DMS53 treated with DMSO at 0.1 percent for 48 hours (cell line): ENCODE data around the gene UBC.

Experiments used
- DNase-seq: peaks from one replicate; lab custom pipeline; 2025; ENCODE audit not compliant: unreplicated experiment; lab: John Stamatoyannopoulos, UW

Gene UBC

GRCh38 chr12:124914392-124915238, at the start of gene UBC:
Gene UBC (minus strand): TSS chr12:124914650. CDS start chr12:124913771, 879 bp downstream.
- no peak for DNase-seq

- DNase-seq = no peak
These were observed 48.8 kb upstream of the UBC start for GRCh38 chr12:124963211-124963610.

- DNase-seq = no peak
These were observed 46.6 kb upstream of the UBC start for GRCh38 chr12:124961055-124961454.

- DNase-seq = no peak
These were observed 42.1 kb upstream of the UBC start for GRCh38 chr12:124956571-124956970.

- DNase-seq = no peak
These were observed 40.3 kb upstream of the UBC start for GRCh38 chr12:124954771-124955170.

- DNase-seq = no peak
These were observed 39.4 kb upstream of the UBC start for GRCh38 chr12:124953689-124954405.

GRCh38 chr12:124952801-124953200, 38.4 kb upstream of the UBC start:
- no peak for DNase-seq

- no peak for DNase-seq
These were observed 37.8 kb upstream of the UBC start for GRCh38 chr12:124952295-124952694.

GRCh38 chr12:124949779-124950728, 35.6 kb upstream of the UBC start:
- no peak for DNase-seq

GRCh38 chr12:124949066-124949465, 34.6 kb upstream of the UBC start:
- no peak for DNase-seq

- DNase-seq = no peak
These were observed 33.3 kb upstream of the UBC start for GRCh38 chr12:124947561-124948398.

GRCh38 chr12:124947013-124947412, 32.6 kb upstream of the UBC start:
- no peak for DNase-seq

- no peak for DNase-seq
These were observed 32.0 kb upstream of the UBC start for GRCh38 chr12:124946447-124946793.

GRCh38 chr12:124941170-124941527, 26.7 kb upstream of the UBC start:
- no peak for DNase-seq

- no peak for DNase-seq
These were observed 26.1 kb upstream of the UBC start for GRCh38 chr12:124940393-124941169.

- DNase-seq = no peak
These were observed 25.6 kb upstream of the UBC start for GRCh38 chr12:124940143-124940392.

- no peak for DNase-seq
These were observed 25.1 kb upstream of the UBC start for GRCh38 chr12:124939421-124940142.

GRCh38 chr12:124939079-124939420, 24.6 kb upstream of the UBC start:
- DNase-seq = no peak

GRCh38 chr12:124938587-124938986, 24.1 kb upstream of the UBC start:
- DNase-seq = no peak

- no peak for DNase-seq
These were observed 23.7 kb upstream of the UBC start for GRCh38 chr12:124938108-124938507.
